Keratinocyte (primary cell): ENCODE measurements around the gene ABCA12. TPM values are rescaled to one million over a fixed set of nuclear protein-coding genes. Genes with fewer than 3 reads are reported as not detected.

ENCODE experiments used
- DNase-seq: peaks from one replicate; pipeline ENCODE4 v3.0.0-alpha.2; 2011; ENCODE audit warnings: low read depth, missing footprints, low spot score
- FAIRE-seq: peaks from 2 replicates; lab custom pipeline; 2011; peaks lifted over from hg19 to GRCh38; lab: Jason Lieb, UNC
- H2AFZ ChIP-seq: 2 replicates; pipeline ENCODE4 v1.6.0; 2012; ENCODE audit warnings: low read length, control low read depth, inconsistent platforms; ENCODE audit not compliant: control insufficient read depth
- H3K27ac ChIP-seq: 2 replicates; pipeline ENCODE4 v1.5.1; 2011; ENCODE audit warnings: low read length; ENCODE audit not compliant: control insufficient read depth, insufficient read depth
- H3K27me3 ChIP-seq: 3 replicates; pipeline ENCODE4 v1.6.0; 2011; ENCODE audit warnings: low read length; ENCODE audit not compliant: control insufficient read depth, insufficient read depth; ENCODE audit errors: extremely low read depth
- H3K36me3 ChIP-seq, 2 experiments: 2 replicates in 1 of 2; 3 replicates in 1 of 2; pipeline ENCODE4 v1.5.1; 2011; ENCODE audit warnings: low read length in 2 of 2, mild to moderate bottlenecking in 1 of 2; ENCODE audit not compliant: control insufficient read depth in 2 of 2, insufficient read depth in 2 of 2; ENCODE audit errors: extremely low read depth in 1 of 2
- H3K4me1 ChIP-seq: 3 replicates; pipeline ENCODE4 v1.5.1; 2011; ENCODE audit warnings: low read length; ENCODE audit not compliant: control insufficient read depth, insufficient read depth; ENCODE audit errors: extremely low read depth
- H3K4me2 ChIP-seq: 3 replicates; pipeline ENCODE4 v1.6.0; 2011; ENCODE audit warnings: low read depth, low read length; ENCODE audit not compliant: control insufficient read depth, insufficient read depth; ENCODE audit errors: extremely low read depth
- H3K4me3 ChIP-seq, 3 experiments: fragments of 200-600 bp in 1 of 3; sonication (generic) in 1 of 3; 2 replicates in 2 of 3; 3 replicates in 1 of 3; pipeline ENCODE4 v1.5.1; 2011 to 2016; ENCODE audit warnings: low read length in 3 of 3, mild to moderate bottlenecking in 3 of 3, control low read depth in 2 of 3, inconsistent platforms in 1 of 3, low read depth in 1 of 3, mixed read lengths in 1 of 3, mixed run types in 1 of 3, moderate library complexity in 1 of 3; ENCODE audit not compliant: control insufficient read depth in 2 of 3, insufficient read depth in 2 of 3; ENCODE audit errors: extremely low read depth in 1 of 3
- H3K79me2 ChIP-seq: 2 replicates; pipeline ENCODE4 v1.6.0; 2012; ENCODE audit warnings: low read length; ENCODE audit not compliant: control insufficient read depth, insufficient read depth
- H3K9ac ChIP-seq: 3 replicates; pipeline ENCODE4 v1.6.0; 2011; ENCODE audit warnings: low read length; ENCODE audit not compliant: control insufficient read depth, insufficient read depth; ENCODE audit errors: extremely low read depth
- H3K9me1 ChIP-seq: 3 replicates; pipeline ENCODE4 v1.6.0; 2011; ENCODE audit warnings: low read length; ENCODE audit not compliant: control insufficient read depth, insufficient read depth; ENCODE audit errors: extremely low read depth
- H3K9me3 ChIP-seq: 2 replicates; pipeline ENCODE4 v1.5.1; 2012; ENCODE audit warnings: low read depth, low read length; ENCODE audit not compliant: control insufficient read depth
- H4K20me1 ChIP-seq: 3 replicates; pipeline ENCODE4 v1.6.0; 2011; ENCODE audit warnings: low read length; ENCODE audit not compliant: control insufficient read depth, insufficient read depth; ENCODE audit errors: extremely low read depth
- CTCF ChIP-seq, 3 experiments: IDR thresholded peaks in 1 of 3; conservative IDR thresholded peaks in 1 of 3; optimal IDR thresholded peaks in 1 of 3; 2 replicates in 2 of 3; 3 replicates in 1 of 3; pipeline versions ENCODE3 to v1.5.1; 2011; ENCODE audit warnings: low read length in 3 of 3, mild to moderate bottlenecking in 3 of 3, moderate library complexity in 2 of 3, control low read depth in 1 of 3, inconsistent platforms in 1 of 3; ENCODE audit not compliant: insufficient read depth in 2 of 3; ENCODE audit errors: extremely low read depth in 1 of 3
- EZH2 ChIP-seq: IDR thresholded peaks from one replicate; pipeline ENCODE4 v1.6.1; 2012; ENCODE audit warnings: inconsistent platforms, mild to moderate bottlenecking, low read length, moderate library complexity
- dilution Hi-C: fragments of 300-500 bp; cut with MboI; formaldehyde crosslinking; loops from one replicate; pipeline ENCODE4 v1.7.0; 2020; ENCODE audit warnings: low sequenced_read_pairs; ENCODE audit not compliant: extremely low pct_ligation_motif_present
- polyA plus RNA-seq, 5 experiments: library from polyadenylated mRNA; depleted of rRNA in 3 of 5; stranded (reverse) in 3 of 5; stranded (forward) in 1 of 5; unstranded in 1 of 5; fragments of >200 nt; gene quantifications; 1 replicate in 1 of 5; 2 replicates in 3 of 5; 3 replicates in 1 of 5; pipeline versions ENCODE4 v1.2.1 to v1.2.3, GENCODE V29; 2011 to 2012; ENCODE audit warnings: missing spikeins in 2 of 5, low read depth in 1 of 5, low replicate concordance in 1 of 5

ABCA12 gene
- polyA plus RNA-seq, 1 donor (not counting 4 experiments of a cell fraction or from before 2014, with no cell fraction given) = 10.9 TPM

GRCh38 chr2:215015421-215015820 is 123.0 kb downstream of the ABCA12 start:
- H2AFZ ChIP-seq = no peak overlapping the region
- H3K4me1 ChIP-seq = no peaks in the 10 kb centered on the region
- H3K4me3 ChIP-seq = no peak overlapping the region
- no peaks in the 10 kb centered on the region for H3K9me3 ChIP-seq
- no peak overlapping the region for H3K4me2 ChIP-seq
- TF ChIP-seq CTCF (optimal IDR thresholded peaks at IDR 0.05 in 1 of 3, IDR thresholded peaks at IDR 0.05 in 1 of 3, conservative IDR thresholded peaks at IDR 0.05 in 1 of 3; ENCODE audit: extremely low read depth in 1 of 3, insufficient read depth in 2 of 3, low read length in 3 of 3) (no peak), EZH2 (no peak)
- H3K9ac ChIP-seq = no peak overlapping the region
- FAIRE-seq (no peak), DNase-seq (no peak)
- dilution Hi-C loops = no loop called here
- H3K27me3 ChIP-seq = no peaks in the 10 kb centered on the region
- no peaks in the 10 kb centered on the region for H3K79me2 ChIP-seq
- H4K20me1 ChIP-seq = no peaks in the 10 kb centered on the region
- no peaks in the 10 kb centered on the region for H3K9me1 ChIP-seq
- no peak overlapping the region for H3K27ac ChIP-seq
- no peaks in the 10 kb centered on the region for H3K36me3 ChIP-seq

GRCh38 chr2:215010390-215010789 is 128.0 kb downstream of the ABCA12 start:
- Histone ChIP-seq H3K4me3 (no peak overlapping the region), H3K36me3 (peaks cover 0 to under 1% of the 10 kb centered on the region in 2 experiments), H3K27ac (no peak overlapping the region), H3K9ac (no peak overlapping the region), H3K4me2 (no peak overlapping the region), H3K79me2 (no peaks in the 10 kb centered on the region), H2AFZ (no peak overlapping the region), H3K27me3 (no peaks in the 10 kb centered on the region), H3K9me3 (no peaks in the 10 kb centered on the region), H3K9me1 (no peaks in the 10 kb centered on the region), H3K4me1 (no peaks in the 10 kb centered on the region), H4K20me1 (no peaks in the 10 kb centered on the region)
- FAIRE-seq (no peak), DNase-seq (no peak)
- dilution Hi-C loops = no loop called here
- no peak for TF ChIP-seq CTCF (optimal IDR thresholded peaks at IDR 0.05 in 1 of 3, IDR thresholded peaks at IDR 0.05 in 1 of 3, conservative IDR thresholded peaks at IDR 0.05 in 1 of 3; ENCODE audit: extremely low read depth in 1 of 3, insufficient read depth in 2 of 3, low read length in 3 of 3)
- TF ChIP-seq EZH2 = no peak
